Peyer's patch (tissue), 4 donors: Measurements from ENCODE around the gene ABHD11. TPM values are rescaled to one million over a fixed set of nuclear protein-coding genes. Genes with fewer than 3 reads are reported as not detected.

Source experiments
- DNase-seq, 3 donors: peaks; one replicate each; pipeline ENCODE4 v3.0.0-alpha.2; 2017 to 2019
- H3K27ac ChIP-seq, 4 donors: fragments of 200-600 bp; sonication (generic); one replicate each; pipeline ENCODE4 v1.5.1; 2016 to 2019
- H3K27me3 ChIP-seq, 2 donors: fragments of 200-600 bp; sonication (generic); one replicate each; pipeline ENCODE4 v1.5.1; 2019
- H3K36me3 ChIP-seq, 3 donors: fragments of 200-600 bp; sonication (generic); one replicate each; pipeline ENCODE4 v1.5.1; 2016 to 2019
- H3K4me1 ChIP-seq, 4 donors: fragments of 200-600 bp; sonication (generic); one replicate each; pipeline ENCODE4 v1.5.1; 2016 to 2019
- H3K4me3 ChIP-seq, 4 donors: fragments of 200-600 bp; sonication (generic); 1 replicate in 3 of 4; 2 replicates in 1 of 4; pipeline ENCODE4 v1.5.1; 2016 to 2019; ENCODE audit warnings: mild to moderate bottlenecking in 1 of 4
- H3K9me3 ChIP-seq, 4 donors: fragments of 200-600 bp; sonication (generic); one replicate each; pipeline ENCODE4 v1.5.1; 2016 to 2019; ENCODE audit warnings: mild to moderate bottlenecking in 1 of 4
- CTCF ChIP-seq, 6 experiments: fragments of 450-650 bp in 4 of 6; fragments of 200-600 bp in 2 of 6; sonication (generic) in 1 of 6; IDR thresholded peaks; one replicate each; pipeline ENCODE4 v1.5.1; 2017 to 2019; ENCODE audit warnings: antibody characterized with exemption in 6 of 6, mild to moderate bottlenecking in 3 of 6, moderate library complexity in 1 of 6
- POLR2A ChIP-seq, 2 donors: fragments of 450-650 bp; IDR thresholded peaks; one replicate each; pipeline ENCODE4 v1.5.1; 2017; ENCODE audit warnings: antibody characterized with exemption in 2 of 2, mild to moderate bottlenecking in 2 of 2, moderate library complexity in 2 of 2
- total RNA-seq, 4 donors: library from RNA; depleted of rRNA; stranded (reverse); fragments of >200 nt; gene quantifications; one replicate each; pipeline ENCODE4 v1.1.0, GENCODE V29; 2016

The ABHD11 gene
- total RNA-seq, 4 donors from 2014 or later: 65.9 to 156 (median 98.5) TPM

- no peaks in the 10 kb centered on the region for H3K27me3 ChIP-seq
- no peak overlapping the region for H3K27ac ChIP-seq
- no peak for DNase-seq
- peaks cover 0 to 41% (median 0%) of the 10 kb centered on the region in 3 donors for H3K36me3 ChIP-seq
- peaks cover 0 to 14% (median 0%) of the 10 kb centered on the region in 4 donors for H3K4me1 ChIP-seq
- TF ChIP-seq CTCF (IDR thresholded peaks at IDR 0.05) (no peak), POLR2A (IDR thresholded peaks at IDR 0.05) (no peak)
- no peak overlapping the region for H3K4me3 ChIP-seq
- H3K9me3 ChIP-seq: no peaks in the 10 kb centered on the region
Observed at GRCh38 chr7:73700581-73701134, 37.9 kb downstream of the ABHD11 start.

DNA sequence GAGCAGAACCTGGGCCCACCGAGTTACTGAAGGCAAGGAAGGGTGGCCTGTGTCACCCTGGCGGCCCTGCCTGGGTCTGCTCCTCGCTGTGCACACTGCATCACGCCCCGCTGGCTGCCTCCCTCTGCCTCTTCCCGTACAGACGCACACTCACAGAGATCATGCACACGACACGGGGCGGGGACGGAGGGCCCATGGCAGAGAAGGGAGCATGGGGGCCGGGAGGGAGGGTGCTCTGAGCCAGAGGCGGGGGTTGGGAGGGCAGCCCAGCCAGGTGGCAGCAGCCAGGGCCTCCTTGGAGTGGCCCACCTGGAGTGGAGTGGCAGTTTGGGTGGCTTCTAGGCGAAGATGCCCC, 38.6 kb downstream of the ABHD11 start:
- no peak for TF ChIP-seq CTCF (IDR thresholded peaks at IDR 0.05)
- TF ChIP-seq POLR2A (IDR thresholded peaks at IDR 0.05): no peak
- Histone ChIP-seq H3K4me1 (peaks cover 0 to 10% (median 0%) of the 10 kb centered on the region in 4 donors), H3K9me3 (no peaks in the 10 kb centered on the region), H3K36me3 (peaks cover 0 to 46% (median 0%) of the 10 kb centered on the region in 3 donors), H3K27ac (no peak overlapping the region), H3K27me3 (no peaks in the 10 kb centered on the region), H3K4me3 (no peak overlapping the region)
- no peak for DNase-seq

GRCh38 chr7:73699370-73700068, 39.1 kb downstream of the ABHD11 start:
- H3K36me3 ChIP-seq: peaks cover 0 to 51% (median 0%) of the 10 kb centered on the region in 3 donors
- no peaks in the 10 kb centered on the region for H3K9me3 ChIP-seq
- peaks cover 0 to 5% (median 0%) of the 10 kb centered on the region in 4 donors for H3K4me1 ChIP-seq
- H3K27me3 ChIP-seq: no peaks in the 10 kb centered on the region
- no peak overlapping the region for H3K27ac ChIP-seq
- H3K4me3 ChIP-seq: no peak overlapping the region
- no peak for DNase-seq
- TF ChIP-seq POLR2A (IDR thresholded peaks at IDR 0.05) (no peak), CTCF (IDR thresholded peaks at IDR 0.05) (no peak)

DNA sequence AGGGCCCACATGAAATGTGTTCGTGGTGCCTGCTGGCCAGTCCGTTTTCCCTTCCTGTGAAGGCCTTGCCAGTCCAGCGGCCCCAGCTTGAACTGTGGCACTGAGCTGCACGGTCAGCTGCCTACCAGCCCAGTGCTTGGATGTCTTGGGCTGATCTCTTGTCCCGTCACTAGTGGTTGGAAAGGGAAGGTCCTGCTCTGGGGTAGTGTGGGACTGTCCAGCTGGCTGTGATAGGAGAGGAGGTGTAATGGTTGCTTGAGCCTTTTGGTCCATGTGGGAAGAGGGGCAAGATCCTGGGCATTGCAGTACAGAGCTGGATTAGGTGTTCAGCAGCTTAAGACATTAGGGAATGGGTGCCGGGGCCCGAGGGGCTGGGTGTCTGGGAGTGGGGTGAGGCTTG, 40.2 kb downstream of the ABHD11 start:
- TF ChIP-seq POLR2A (IDR thresholded peaks at IDR 0.05) (no peak), CTCF (IDR thresholded peaks at IDR 0.05) (no peak)
- Histone ChIP-seq H3K9me3 (no peaks in the 10 kb centered on the region), H3K27ac (no peak overlapping the region), H3K27me3 (no peaks in the 10 kb centered on the region), H3K36me3 (peaks cover 0 to 62% (median 0%) of the 10 kb centered on the region in 3 donors), H3K4me3 (no peak overlapping the region), H3K4me1 (no peaks in the 10 kb centered on the region)
- no peak for DNase-seq

DNA sequence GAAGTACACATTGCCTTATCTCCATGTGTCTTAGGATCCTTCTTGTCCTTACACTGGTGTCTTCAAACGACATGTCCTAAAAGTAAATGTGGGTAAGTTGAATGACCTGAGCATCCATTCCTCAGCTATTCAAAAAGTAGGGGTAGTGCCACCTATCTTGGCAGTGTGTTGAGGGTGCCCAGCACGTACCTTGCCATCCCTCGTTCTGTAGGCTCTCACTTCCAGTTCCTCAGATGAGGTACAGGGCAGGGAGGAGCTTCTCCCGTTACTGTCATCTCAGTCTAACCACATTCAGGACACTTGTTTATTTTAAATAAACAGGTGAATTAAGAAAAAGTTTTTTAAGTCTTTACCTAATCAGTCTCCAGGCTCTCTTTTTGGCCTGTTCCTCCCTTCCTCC, 42.2 kb downstream of the ABHD11 start:
- no peak for TF ChIP-seq POLR2A (IDR thresholded peaks at IDR 0.05)
- no peak for TF ChIP-seq CTCF (IDR thresholded peaks at IDR 0.05)
- H3K36me3 ChIP-seq: peaks cover 0 to 83% (median 0%) of the 10 kb centered on the region in 3 donors
- no peak overlapping the region for H3K4me3 ChIP-seq
- no peak for DNase-seq
- no peaks in the 10 kb centered on the region for H3K9me3 ChIP-seq
- H3K27me3 ChIP-seq: no peaks in the 10 kb centered on the region
- no peaks in the 10 kb centered on the region for H3K4me1 ChIP-seq
- H3K27ac ChIP-seq: no peak overlapping the region
